Brain microvascular endothelial cell (primary cell): ENCODE data around the gene PADI3.

Experiments used
- DNase-seq: peaks from one replicate; pipeline ENCODE4 v3.0.0-alpha.2; 2020
- H3K27ac ChIP-seq: fragments of 250-450 bp; sonication (Bioruptor Pico); 2 replicates; pipeline ENCODE4 v1.5.1; 2020; ENCODE audit warnings: mild to moderate bottlenecking, moderate library complexity
- H3K27me3 ChIP-seq: fragments of 250-450 bp; sonication (Bioruptor Pico); replicated peaks from 2 replicates; pipeline ENCODE4 v1.5.1; 2020; ENCODE audit warnings: mild to moderate bottlenecking
- H3K36me3 ChIP-seq: fragments of 250-450 bp; sonication (Bioruptor Pico); replicated peaks from 2 replicates; pipeline ENCODE4 v1.5.1; 2020; ENCODE audit warnings: mild to moderate bottlenecking
- H3K4me3 ChIP-seq: 2 replicates; pipeline ENCODE4 v1.5.1; 2011; ENCODE audit warnings: low read depth, mild to moderate bottlenecking, control low read depth, low read length, moderate library complexity
- in situ Hi-C: cut with HindIII; loops from 2 replicates; pipeline ENCODE4 v1.10.0; 2017; ENCODE audit warnings: low sequenced_read_pairs, low pct_ligation_motif_present
- TF ChIP-seq, protein P1 (sequence below): IDR thresholded peaks from 2 replicates; pipeline ENCODE4 v1.5.1; 2011; ENCODE audit warnings: low read depth, mild to moderate bottlenecking, moderate library complexity, low read length, control low read depth, inconsistent platforms; ENCODE audit errors: missing control alignments

Gene PADI3

DNA sequence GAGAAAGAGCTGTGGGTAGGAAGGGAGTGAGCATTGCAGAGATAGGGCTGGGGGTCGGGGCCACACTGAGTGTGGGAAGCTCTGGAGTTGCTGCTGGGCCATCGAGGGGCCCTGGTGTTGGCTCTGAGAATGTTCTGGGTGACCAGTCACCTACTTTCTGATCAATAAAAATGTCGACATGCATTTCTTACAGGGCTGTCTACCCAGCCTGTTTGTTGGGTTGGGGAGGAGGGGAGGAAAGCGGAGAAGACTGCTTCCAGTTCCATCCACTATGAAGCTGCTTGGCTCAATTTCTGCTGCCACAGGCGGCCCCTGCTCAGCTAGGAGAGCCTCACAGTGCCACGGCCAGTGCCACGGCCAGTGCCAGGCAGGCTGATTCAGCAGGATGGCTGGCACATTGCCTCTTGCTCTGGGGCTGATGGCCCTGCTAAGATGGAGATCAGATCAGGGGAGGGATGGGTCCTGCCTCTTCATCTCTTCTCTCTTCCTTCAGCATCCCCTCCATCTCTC, 3.0 kb upstream of the PADI3 start:
- TF ChIP-seq, protein P1, sequence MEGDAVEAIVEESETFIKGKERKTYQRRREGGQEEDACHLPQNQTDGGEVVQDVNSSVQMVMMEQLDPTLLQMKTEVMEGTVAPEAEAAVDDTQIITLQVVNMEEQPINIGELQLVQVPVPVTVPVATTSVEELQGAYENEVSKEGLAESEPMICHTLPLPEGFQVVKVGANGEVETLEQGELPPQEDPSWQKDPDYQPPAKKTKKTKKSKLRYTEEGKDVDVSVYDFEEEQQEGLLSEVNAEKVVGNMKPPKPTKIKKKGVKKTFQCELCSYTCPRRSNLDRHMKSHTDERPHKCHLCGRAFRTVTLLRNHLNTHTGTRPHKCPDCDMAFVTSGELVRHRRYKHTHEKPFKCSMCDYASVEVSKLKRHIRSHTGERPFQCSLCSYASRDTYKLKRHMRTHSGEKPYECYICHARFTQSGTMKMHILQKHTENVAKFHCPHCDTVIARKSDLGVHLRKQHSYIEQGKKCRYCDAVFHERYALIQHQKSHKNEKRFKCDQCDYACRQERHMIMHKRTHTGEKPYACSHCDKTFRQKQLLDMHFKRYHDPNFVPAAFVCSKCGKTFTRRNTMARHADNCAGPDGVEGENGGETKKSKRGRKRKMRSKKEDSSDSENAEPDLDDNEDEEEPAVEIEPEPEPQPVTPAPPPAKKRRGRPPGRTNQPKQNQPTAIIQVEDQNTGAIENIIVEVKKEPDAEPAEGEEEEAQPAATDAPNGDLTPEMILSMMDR, result no peak
- Histone ChIP-seq H3K27me3 (no peaks in the 10 kb centered on the region), H3K27ac (no peak overlapping the region), H3K36me3 (no peaks in the 10 kb centered on the region), H3K4me3 (no peak overlapping the region)
- DNase-seq, result no peak
- in situ Hi-C loops, result no loop called here

DNA sequence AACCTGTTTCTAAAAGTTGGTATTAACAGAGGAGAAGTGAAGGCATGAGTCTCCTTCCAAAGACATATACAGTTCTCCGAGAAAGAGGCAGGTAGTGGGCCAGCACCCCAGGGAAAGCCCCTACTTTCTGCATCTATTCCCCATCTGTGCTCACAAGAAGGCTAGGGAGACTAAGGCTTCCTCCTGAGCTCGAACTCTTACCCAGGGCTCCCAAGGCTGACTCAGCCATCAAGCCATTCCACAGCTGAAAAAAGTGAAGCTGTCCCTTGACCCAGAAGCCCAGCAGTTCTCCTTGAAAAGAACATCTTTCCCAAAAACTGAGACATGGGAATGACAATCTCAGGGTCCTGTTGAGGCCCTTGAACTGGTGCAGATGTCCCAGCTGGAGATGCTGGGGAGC, 1.9 kb upstream of the PADI3 start:
- no peaks in the 10 kb centered on the region for H3K36me3 ChIP-seq
- TF ChIP-seq, protein P1, result no peak
- in situ Hi-C loops, result no loop called here
- DNase-seq, result no peak
- no peak overlapping the region for H3K27ac ChIP-seq
- H3K27me3 ChIP-seq, result no peaks in the 10 kb centered on the region
- no peak overlapping the region for H3K4me3 ChIP-seq

DNA sequence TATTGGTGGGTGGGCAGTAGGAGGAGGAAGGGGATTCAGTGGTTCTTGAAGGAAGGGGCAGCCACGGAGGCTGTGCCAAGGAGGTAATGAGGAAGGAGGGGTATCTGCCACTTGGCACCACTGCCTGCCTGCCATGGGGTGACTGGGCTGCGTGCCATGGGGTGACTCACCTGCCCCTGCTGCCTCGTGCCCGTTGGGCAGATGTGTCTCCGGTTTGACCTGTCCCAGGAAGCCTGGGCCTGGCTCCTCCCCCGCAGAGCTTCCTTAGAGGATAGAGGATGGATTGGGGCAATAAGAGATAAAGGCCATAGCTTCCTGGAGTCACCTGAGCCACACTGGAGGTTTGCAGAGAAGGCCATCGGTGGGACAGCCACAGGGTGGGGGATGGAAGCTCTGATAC, 1.7 kb downstream of the PADI3 start:
- no peak overlapping the region for H3K27ac ChIP-seq
- TF ChIP-seq, protein P1, result no peak
- no peaks in the 10 kb centered on the region for H3K36me3 ChIP-seq
- H3K27me3 ChIP-seq, result no peaks in the 10 kb centered on the region
- DNase-seq, result no peak
- no peak overlapping the region for H3K4me3 ChIP-seq
- in situ Hi-C loops, result no loop called here

DNA sequence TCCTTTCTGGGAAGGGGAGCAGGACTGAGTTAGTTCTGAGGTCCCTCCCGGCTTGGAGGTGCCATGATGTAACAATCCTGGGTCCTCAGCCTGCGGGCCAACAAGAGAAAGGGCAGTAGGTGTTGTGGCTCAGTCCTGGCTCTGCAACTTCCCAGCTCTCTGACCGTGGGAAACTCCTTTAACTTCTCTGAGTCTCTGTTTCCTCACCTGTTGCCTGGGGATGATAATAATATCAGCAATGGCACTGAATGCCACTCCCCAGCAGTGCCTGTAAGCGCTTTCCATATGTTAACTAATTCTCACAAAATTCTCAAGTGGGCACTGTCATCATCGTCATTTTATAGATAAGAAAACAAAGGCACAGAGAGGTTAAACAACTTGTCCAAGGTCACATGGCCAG, 2.3 kb downstream of the PADI3 start:
- Histone ChIP-seq H3K27me3 (no peaks in the 10 kb centered on the region), H3K27ac (no peak overlapping the region), H3K36me3 (no peaks in the 10 kb centered on the region), H3K4me3 (no peak overlapping the region)
- in situ Hi-C loops, result no loop called here
- no peak for DNase-seq
- TF ChIP-seq, protein P1, result no peak

DNA sequence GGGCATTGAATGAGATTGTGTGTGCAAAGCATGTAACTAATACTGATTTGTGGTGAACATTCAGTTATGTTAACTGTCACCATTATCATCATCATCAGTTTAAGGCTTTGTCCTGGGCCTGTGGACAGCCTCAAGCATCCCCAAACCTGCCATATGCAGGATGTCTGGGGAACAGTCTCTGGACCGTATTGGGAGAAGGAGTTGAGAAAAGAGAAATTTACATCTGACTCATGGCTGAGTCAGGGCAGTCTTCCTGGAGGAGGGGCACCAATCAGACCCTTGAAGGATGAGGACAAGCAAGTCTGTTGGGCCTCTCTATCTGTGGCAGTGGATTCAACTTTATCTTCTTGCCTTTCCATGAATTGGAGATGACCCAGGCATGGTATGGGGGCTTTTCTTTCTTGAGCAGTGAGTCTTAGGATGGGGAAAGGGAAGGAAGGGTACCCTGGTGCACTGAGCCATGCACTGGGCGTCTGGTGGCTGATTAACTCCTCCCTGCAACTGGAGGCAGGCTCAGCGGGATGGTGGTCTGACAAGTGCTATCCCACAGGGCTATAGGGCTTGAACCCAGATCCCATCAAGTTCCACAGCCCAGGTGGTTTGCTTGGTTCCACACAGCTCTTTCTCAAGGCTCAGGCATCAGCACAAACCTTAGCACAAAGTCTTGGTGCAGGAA, 2.9 kb downstream of the PADI3 start:
- peak; percentile 44 for DNase-seq
- Histone ChIP-seq H3K36me3 (no peaks in the 10 kb centered on the region), H3K27ac (no peak overlapping the region), H3K4me3 (no peak overlapping the region), H3K27me3 (no peaks in the 10 kb centered on the region)
- TF ChIP-seq, protein P1, result no peak
- in situ Hi-C loops, result no loop called here

DNA sequence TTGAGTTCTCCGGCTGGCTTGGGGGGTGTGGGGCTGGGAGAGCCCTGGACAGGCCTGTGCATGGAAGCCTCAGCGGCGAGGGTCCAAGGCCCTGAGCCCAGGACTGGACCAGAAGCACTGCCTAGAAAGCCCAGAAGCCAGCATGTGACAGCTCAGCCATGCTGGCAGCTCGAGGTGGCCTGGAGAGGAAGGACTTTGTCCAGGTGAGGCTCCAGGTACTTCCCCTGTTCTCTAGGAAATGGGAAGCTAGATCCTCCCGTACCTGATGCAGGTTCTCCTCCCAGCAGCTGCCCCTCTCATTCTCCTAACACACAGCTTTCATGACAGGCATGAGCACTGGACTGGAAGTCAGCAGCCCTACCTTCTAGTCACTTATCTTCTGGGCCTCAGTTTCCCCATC, 6.4 kb downstream of the PADI3 start:
- no peak overlapping the region for H3K27ac ChIP-seq
- no peak for DNase-seq
- in situ Hi-C loops, result no loop called here
- H3K4me3 ChIP-seq, result no peak overlapping the region
- TF ChIP-seq, protein P1, result no peak
- H3K36me3 ChIP-seq, result no peaks in the 10 kb centered on the region
- no peaks in the 10 kb centered on the region for H3K27me3 ChIP-seq
